Measurements from ENCODE around the gene GNG4.
"Not testable (repeated sequence)": the region's sequence is repeated elsewhere in the genome, so short reads cannot be mapped to it uniquely, and the experiment has no call there.

GNG4 gene

DNA sequence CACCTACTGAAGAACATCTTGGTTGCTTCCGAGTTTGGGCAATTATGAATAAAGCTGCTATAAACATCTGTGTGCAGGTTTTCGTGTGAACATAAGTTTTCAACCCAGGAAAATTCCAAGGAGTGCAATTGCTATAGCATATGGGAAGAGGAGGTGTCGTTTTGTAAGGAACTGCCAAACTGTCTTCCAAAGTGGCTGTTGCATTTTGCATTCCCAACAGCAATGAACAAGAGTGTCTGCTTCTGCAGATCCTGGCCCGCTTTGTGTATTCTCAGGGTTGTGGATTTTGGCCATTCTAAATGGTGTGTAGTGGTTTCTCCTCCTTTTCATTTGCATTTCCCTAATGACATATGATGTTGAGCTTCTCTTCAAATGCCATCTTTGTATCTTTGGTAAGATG lies 23.8 kb downstream of the GNG4 start:
- DNase-seq (ENCODE audit: low spot score) = no peak

DNA sequence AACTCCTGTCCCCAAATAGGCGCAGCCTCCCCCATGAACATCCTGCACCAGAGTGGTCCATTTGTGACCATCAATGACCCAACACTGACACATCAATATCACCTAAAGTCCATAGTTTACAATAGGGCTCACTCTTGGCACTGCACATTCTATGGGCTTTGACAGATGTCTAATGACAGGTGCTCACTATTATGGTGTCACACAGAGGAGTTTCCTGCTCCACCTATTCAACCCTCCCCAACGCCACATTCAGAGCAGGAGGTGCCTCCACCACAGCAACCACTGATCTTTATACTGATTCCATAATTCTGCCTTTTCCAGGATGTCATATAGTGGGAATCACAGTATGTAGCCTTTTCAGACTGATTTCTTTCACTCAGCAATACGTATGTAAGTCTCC lies 24.2 kb downstream of the GNG4 start:
- DNase-seq (ENCODE audit: low spot score) = no peak

DNA sequence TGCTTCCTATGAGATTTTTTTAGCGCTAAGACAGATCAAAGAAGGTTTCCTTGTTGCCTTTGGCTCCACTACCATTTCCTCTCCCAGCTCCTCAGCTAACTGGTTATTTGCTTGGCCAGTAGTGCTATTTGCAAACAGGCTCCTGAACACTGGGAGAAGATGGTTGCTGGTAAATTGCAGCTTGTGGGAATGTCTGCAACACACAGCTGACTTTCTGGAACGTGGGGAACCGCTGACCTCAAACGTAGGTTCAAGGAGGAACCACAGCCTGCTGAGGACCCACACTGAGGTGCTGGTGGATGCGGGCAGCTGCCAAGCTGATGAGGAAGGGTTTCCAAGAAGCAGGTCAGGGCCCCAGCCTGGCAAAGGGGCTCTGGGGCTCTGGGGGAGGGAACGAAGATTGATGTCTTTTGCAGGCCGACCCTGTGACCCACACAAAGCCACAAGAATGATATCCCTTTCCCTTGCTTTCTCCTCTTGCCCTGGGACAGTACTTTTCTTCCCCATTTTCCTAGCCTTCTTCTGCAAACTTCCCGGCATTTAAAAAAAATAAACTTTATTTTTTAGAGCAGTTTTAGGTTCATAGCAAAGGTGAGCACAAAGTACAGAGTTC lies 24.8 kb downstream of the GNG4 start:
- DNase-seq (ENCODE audit: low spot score) = no peak

DNA sequence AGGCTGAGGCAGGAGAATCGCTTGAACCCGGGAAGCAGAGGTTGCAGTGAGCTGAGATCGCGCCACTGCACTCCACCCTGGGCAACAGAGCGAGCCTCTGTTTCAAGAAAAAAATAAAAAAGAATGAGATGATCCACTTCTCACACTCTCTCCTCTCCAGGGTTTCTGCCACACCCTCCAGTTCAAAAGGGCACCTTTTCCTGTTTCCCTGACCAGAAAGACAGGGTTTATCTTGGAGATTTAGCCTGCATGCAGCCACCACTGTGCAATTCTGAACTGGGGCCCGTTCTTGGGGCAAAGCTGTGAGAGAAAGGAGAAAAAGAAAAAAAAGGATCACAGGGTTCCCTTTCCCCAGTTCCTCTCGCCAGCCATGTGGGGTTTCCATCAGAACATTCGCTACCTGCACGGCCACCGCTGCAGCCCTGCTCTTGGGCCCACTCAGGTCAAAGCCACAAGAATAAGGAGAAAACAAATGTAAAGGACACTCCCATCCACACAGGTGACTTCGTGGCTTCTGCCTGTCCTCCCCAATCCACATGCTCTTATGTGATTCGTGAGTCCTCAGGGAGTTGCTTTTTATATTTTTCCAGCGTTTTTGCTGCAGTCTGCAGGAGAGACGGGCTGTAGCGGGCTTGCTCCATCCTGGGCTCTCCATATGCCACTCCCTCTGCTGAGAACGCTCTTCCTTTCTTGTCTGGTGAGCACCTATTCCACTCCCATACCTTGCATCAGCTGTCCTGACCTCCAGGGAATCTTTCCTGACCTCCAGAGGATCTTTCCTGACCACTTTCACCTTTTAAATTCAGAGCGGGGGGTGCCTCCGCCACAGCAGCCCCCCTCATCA lies 26.4 kb downstream of the GNG4 start:
- no peak for DNase-seq (ENCODE audit: low spot score)

DNA sequence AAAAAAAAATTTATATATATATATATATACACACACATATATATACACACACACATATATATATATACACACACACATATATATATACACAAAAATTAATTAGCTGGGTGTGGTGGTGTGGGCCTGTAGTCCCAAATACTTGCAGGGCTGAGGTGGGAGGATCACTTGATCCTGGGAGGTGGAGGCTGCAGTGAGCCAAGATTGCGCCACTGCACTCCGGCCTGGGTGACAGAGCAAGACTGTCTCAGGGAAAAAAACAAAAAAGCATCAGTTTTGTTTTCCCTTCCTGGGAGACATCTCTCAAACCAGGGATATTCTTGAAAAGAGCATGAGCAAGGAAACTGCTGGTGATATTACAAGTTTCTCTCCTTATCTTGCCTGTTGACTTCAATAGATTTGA lies 30.4 kb downstream of the GNG4 start:
- DNase-seq (ENCODE audit: low spot score) = not testable (repeated sequence)

DNA sequence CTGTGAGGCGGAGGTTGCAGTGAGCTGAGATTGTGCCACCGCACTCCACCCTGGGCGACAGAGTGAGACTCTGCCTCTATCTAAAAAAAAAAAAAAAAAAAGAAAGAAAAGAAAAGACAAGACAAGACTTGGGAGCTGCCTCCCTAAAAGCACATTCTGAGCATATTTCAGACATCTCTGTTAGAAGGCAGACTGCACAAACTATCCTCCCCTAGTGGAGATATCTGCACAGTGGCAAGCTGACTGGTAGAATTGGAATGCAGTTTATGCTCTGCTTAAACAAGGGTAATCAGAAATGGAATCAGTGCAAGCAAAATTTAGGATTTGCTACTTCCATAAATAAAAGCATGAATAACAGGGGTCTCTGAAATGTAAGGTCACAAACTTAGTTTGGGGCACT lies 31.8 kb downstream of the GNG4 start:
- no peak for DNase-seq (ENCODE audit: low spot score)

DNA sequence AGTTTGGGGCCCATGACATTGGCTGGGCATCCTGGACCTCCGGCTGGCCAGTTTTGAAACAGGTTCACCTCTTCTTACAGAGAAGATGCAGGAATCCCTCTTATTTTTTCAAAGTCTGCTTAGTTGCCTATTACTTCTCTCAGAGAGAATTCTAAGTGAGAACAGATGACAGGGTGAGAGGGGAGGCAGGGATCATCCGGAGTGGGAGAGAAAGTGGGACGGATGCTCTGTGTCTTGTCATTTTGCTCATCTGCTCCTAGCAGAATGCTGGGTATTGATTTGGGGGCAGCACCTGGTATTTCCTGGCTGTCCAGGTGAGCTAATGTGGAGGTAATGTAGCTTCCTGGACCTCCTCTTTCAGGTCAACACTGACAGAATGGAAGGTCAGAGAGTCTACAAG lies 32.4 kb downstream of the GNG4 start:
- DNase-seq (ENCODE audit: low spot score) = no peak

DNA sequence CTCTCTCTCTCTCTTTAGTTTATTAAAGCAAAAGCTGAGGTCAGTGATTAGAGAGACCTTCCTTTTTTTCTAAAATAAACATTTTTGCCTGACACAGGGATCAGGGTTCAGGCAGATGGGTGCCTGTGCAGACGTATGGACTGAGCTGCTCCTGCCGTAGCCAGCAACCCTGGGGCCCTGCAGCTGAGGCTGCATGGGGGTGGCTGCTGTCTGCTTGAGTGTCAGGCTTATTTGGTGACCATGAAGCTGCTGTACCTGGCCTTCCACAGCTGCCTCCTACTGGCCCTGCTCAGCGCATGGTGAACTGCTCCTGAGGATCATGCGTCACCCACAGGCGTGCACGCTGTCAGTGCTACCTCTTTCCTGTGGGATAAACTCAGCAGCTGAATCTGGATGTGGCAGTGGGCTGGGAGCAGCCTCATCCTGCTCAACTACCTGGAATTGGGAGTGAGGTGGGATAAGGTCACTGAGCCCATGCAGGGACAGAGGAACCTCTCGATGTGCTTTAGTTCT lies 35.1 kb downstream of the GNG4 start:
- no peak for DNase-seq (ENCODE audit: low spot score)

DNA sequence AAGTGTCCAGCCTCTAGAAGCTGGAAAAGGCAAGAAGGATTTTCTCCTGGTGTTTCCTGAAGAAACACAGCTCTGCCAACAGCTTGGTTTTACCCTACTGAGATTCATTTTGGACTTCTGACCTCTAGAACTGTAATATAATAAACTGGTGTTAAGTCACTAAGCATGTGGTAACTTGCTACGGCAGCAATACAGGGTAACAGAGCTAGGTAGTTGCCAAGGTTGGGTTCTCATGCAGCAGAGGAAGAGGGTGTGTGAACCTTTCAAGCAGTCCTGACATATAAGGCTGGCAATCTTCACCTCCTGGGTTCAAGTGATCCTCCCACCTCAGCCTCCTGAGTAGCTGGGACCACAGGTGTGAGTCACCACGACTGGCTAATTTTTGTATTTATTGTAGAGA lies 36.0 kb downstream of the GNG4 start:
- DNase-seq (ENCODE audit: low spot score) = no peak

DNA sequence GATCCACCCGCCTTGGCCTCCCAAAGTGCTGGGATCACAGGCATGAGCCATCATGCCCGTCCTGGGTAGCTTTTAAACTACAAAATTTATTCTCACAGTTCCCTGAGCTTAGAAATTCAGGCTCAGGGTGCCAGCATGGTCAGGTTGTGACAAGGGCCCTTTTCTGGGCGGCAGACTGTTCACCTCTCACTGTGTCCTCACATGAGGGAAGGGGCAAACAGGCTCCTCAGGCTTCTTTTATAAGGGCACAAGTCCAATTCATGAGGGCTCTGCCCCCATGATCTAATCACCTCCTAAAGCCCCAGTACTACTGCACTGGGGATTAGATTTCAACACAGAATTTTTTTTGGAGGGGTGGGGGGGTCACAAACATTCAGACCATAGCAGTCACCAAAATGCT lies 36.8 kb downstream of the GNG4 start:
- no peak for DNase-seq (ENCODE audit: low spot score)

DNA sequence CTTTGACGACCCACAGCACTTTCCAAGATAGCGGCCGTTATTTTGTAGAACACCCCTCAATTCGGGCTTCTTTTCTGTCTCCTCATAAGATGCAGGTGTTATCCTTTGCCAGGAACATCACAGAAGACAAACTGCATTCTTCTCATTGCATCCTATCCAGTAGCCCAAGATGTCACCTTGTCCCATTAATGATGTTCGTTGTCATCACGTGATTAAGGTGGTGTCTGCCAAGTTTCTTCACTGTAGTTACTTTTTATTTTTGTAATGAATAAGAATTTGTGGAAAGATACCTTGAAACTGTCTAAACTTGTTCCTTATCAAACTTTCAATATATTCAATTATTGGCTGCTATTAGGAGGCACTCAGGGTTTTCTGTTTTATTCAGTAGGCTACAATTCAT lies 39.4 kb downstream of the GNG4 start:
- no peak for DNase-seq (ENCODE audit: low spot score)

DNA sequence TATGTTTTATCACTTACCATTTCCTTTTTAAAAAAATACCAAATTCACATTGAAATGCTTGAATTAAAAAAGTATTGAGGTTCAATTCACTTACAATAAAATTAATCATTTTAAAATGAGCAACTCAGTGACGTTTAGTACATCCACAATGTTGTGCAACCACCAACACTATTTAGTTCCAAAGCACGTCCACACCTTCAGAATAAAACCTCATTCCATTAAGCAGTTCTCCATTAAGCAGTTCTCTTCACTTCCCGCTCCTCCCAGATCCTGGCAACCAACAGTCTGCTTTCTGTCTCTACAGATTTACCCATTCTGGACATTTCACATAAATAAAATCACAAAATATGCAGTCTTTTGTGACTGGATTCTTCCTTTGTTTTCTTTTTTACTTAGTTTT lies 41.3 kb downstream of the GNG4 start:
- DNase-seq (ENCODE audit: low spot score) = no peak

DNA sequence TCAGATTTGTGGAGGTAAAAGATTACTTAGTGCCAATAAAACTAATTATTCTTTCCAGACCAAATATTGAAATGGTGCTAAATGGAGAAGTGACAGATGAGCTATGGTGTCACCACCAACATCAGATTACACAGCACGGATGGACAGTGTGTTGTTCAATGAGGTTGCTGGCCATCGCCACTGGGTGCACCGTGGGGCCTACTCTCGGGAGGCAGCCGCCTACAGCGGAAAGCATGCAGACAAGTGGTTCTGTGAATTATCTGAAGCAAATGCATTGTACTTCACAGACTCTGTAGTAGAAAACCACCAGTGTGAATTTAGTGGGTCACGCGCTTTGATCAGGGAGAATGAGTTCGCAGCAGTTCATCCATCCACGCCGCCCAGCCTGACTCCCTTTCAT lies 42.3 kb downstream of the GNG4 start:
- DNase-seq (ENCODE audit: low spot score) = no peak

DNA sequence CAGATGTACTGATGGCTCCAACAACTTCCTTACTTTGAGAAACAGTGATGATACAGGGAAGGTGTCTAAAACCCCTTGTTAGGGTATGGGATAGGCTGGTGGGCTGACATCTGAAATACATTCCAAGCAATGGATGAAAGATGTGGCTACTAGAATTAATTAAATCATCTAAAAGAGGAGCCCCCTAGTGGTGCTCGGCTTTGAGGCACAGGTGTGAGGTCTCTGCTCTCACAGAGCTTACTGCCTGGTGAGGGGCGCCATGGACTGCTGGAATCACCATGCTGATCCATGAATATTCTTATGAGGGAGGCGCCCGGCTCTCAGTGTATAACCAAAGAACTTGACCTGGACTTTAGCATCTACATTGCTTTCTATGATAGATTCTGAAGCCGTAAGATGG lies 48.5 kb downstream of the GNG4 start:
- DNase-seq (ENCODE audit: low spot score) = peak; percentile 2

DNA sequence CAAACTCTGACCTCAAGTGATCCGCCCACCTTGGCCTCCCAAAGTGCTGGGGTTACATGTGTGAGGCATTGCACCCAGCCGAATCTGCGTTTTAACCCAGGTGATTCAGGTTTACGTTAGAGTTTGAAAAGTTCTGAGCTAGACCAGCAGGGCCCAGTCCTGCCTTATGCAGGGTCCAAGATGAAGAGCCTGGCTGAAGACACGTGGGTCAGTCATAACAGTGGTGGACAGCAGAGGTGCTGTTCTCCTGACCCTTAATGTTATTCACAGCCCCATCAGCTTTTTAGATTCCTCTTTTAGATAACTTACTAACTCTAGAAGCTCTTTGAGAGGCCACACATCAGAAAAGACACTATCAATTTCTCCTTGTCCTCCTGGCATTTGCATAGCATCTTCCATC lies 50.0 kb downstream of the GNG4 start:
- no peak for DNase-seq (ENCODE audit: low spot score)

DNA sequence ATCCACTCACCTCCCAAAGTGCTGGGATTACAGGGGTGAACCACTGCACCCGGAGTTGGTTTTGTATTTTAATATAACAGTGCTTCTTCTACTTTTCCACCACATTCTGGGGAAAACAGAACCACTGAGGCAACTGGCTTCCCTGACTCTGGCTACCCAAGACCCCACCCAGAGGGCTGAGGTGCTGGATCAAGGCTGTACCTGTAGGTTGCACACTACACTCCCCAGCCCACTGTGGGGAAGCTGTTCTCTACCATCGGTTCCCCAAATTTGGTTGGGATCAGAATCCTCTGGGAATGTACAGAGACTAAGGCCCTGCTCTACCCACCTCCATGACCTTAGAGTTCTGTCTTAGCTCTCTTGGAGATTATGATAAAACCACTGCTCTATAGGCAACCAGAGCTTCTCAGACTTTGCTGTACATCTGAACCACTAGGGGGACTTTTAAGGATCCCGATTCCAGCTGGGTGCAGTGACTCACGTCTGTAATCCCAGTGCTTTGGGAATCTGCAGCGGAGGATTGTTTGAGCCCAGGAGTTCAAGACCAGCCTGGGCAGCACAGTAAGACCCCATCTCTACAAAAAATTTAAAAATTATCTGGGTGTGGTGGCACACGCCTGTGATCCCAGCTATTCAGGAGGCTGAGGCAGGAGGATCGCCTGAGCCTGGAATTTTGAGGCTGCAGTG lies 51.6 kb downstream of the GNG4 start:
- DNase-seq (ENCODE audit: low spot score) = peak; percentile 47

DNA sequence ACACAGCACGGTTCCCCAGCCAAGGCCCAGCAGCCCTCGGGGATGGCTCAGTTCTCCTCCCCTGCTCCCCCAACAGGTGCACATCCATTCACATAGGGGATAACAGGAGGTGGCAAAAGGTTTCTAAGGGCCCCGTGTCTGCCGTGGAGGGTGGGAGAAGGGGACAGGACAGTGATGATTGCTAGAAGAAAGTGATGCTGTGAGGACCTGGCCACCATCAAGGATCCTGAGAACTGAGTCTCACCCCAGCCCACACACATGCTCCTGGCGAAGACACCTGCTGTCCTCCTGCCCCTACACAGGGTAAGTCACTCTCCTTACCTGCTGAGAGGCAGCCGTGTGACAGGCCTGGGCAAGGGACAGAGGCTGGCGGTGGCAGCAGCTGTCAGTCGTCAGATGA lies 54.5 kb downstream of the GNG4 start:
- no peak for DNase-seq (ENCODE audit: low spot score)

DNA sequence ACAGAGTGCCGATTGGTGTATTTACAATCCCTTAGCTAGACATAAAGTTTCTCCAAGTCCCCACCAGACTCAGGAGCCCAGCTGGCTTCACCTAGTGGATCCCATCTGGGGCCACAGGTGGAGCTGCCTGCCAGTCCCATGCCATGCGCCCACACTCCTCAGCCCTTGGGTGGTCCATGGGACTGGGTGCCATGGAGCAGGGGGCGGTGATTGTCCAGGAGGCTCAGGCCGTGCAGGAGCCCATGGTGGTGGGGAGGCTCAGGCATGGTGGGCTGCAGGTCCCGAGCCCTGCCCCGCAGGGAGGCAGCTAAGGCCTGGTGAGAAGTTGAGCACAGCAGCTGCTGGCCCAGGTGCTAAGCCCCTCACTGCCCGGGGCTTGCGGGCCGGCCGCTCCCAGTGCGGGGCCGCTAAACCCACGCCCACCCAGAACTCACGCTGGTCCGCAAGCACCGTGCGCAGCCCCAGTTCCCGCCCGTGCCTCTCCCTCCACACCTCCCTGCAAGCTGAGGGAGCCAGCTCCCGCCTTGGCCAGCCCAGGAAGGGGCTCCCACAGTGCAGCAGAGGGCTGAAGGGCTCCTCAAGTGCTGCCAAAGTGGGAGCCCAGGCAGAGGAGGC lies 55.2 kb downstream of the GNG4 start:
- not testable (repeated sequence) for DNase-seq (ENCODE audit: low spot score)

DNA sequence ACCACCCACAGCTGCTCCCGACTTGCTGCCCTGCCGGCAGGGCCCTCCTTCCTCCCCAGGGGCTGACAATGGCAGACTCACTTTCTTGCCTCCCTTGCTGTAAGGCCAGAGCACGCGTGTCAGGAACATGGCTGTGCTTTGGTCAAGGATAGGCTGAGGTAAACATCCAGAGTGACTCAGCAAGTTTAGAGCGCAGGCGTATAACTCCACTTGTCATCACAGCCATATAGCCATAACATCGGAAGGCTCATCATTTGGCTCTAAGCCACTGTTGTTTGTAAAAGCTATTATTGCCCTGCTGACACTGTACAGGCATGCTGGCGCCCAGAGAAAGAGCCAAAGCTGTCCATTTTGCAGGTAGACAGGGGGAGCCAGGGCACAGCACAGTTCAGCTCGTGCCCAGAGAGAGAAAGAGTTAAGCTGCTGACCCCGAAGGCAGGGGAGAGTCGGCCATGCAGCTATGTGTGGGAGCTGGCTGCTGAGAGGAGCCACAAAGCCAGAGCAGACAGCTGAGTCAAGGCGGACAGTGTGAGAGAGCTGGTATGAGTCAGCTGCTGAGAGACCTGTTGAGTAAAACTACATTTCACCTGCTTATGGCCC lies 60.6 kb downstream of the GNG4 start:
- no peak for DNase-seq (ENCODE audit: low spot score)

DNA sequence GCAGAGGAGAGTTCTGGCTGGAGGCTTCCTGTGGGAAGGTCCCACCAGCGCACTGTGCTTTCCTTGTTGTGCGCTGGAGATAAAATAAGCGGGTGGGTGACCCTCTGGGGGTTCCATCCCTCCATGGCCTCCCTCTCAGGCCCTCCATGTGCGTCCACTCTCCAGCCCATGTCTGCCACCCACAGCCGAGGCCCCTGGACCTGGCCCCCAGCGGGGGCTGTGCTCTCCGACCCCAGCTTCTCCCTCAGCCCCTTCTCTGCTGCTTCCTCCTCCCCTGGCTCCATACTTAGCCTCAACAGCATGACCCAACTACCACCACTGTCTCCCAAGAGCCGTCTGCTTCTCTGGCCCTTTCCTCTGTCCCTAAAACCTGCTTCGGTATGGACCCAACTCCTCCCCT lies 61.4 kb downstream of the GNG4 start:
- no peak for DNase-seq (ENCODE audit: low spot score)

DNA sequence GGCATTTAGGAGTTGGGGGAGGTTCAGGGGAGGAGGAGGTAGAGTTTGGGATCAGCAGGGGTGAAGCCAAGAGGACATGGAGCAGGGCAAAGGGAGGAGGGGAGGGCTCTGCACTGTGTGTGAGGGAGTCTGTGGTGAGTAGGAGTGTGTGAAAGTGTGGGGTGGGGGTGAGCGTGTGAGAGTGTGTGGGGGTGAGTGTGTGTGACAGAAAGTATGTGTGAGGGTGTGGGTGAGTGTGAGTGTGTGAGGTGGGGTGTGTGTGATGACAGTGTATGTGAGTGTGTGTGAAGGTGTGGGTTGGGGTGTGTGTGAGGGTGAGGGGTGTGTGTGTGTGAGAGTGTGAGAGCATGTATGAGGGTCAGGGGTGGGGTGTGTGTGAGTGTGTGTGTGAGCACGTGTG lies 62.6 kb downstream of the GNG4 start:
- no peak for DNase-seq (ENCODE audit: low spot score)

DNA sequence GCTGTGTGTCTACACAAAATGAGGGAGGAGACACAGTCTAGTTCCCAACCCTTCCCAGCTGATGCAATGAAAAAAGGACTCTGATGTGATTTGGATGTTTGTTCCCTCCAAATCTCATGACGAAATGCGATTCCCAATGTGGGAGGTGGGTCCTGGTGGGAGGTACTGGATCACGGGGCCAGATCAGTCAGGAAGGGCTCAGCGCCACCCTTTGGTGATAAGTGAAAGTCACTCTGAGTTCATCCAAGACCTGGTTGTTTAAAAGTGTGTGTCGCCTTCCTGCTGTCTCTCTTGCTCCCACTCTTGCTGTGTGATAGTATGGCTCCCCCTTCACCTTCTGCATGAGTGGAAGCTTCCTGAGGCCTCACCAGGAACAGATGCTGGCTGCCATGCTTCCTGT lies 63.2 kb downstream of the GNG4 start:
- no peak for DNase-seq (ENCODE audit: low spot score)

All from LoVo (cell line).